GM23248 (cell line): ENCODE measurements around the gene TFG.

Experiments used
- EZH2 ChIP-seq: fragments of 200-600 bp; sonication (generic); IDR thresholded peaks from 2 replicates; pipeline ENCODE4 v1.6.1; 2018; ENCODE audit warnings: antibody characterized with exemption, mild to moderate bottlenecking; ENCODE audit not compliant: insufficient read depth, poor library complexity, severe bottlenecking
- EZH2phosphoT487 ChIP-seq: fragments of 200-600 bp; sonication (generic); IDR thresholded peaks from 2 replicates; pipeline ENCODE4 v1.6.1; 2018; ENCODE audit warnings: antibody characterized with exemption, moderate library complexity, mild to moderate bottlenecking, low read depth; ENCODE audit not compliant: insufficient read depth

DNA sequence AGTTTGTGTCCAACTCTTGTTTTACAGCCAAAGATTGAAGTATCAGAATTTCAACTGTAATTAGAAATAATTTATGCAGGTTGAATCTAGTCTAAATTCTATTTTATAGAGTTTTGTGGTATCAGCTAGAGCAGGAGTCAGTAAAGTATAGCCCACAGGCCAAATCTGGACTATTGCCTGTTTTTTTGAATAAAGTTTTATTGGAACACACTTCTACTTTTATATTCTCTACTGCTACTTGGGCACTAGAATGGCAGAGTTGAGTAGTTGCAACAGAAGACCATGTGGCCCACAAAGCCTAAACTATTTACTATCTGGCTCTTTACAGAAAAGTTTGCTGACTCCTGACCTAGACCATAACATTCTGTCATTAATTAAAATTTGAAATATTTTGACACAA lies 36.3 kb downstream of the TFG start:
- TF ChIP-seq EZH2 (no peak), EZH2phosphoT487 (no peak)
